CD4-positive, alpha-beta memory T cell (primary cell): ENCODE results near the gene DENND5B. TPM values are rescaled to one million over a fixed set of nuclear protein-coding genes. Genes with fewer than 3 reads are reported as not detected.
"Not testable (repeated sequence)": the region's sequence is repeated elsewhere in the genome, so short reads cannot be mapped to it uniquely, and the experiment has no call there.

Source experiments
- CTCF ChIA-PET: fragments of 350-600 bp; sonication (Branson Sonifier 250); formaldehyde crosslinking; loops from one replicate; lab custom pipeline; 2021; ENCODE audit warnings: inconsistent platforms; ENCODE audit not compliant: partially characterized antibody; lab: Charles Lee
- POLR2A ChIA-PET: fragments of 350-600 bp; sonication (Branson Sonifier 250); formaldehyde crosslinking; loops from one replicate; lab custom pipeline; 2021; ENCODE audit not compliant: partially characterized antibody; lab: Charles Lee
- DNase-seq, 5 donors: peaks; one replicate each; pipeline versions ENCODE4 v3.0.0 to v3.0.0-alpha.2; 2020 to 2022; ENCODE audit warnings: mixed read lengths in 1 of 5
- H3K27ac ChIP-seq: one replicate; pipeline ENCODE4 v1.7.0; 2013; ENCODE audit warnings: low read depth, low read length
- H3K27me3 ChIP-seq: 2 replicates; pipeline ENCODE4 v1.7.0; 2013; ENCODE audit warnings: mild to moderate bottlenecking, low read length, moderate library complexity; ENCODE audit not compliant: insufficient read depth
- H3K36me3 ChIP-seq: 2 replicates; pipeline ENCODE4 v1.7.0; 2013; ENCODE audit warnings: mild to moderate bottlenecking, low read length, moderate library complexity; ENCODE audit not compliant: insufficient read depth
- H3K4me1 ChIP-seq: 2 replicates; pipeline ENCODE4 v1.7.0; 2013; ENCODE audit warnings: mild to moderate bottlenecking, low read length, moderate library complexity; ENCODE audit not compliant: insufficient read depth
- H3K4me3 ChIP-seq, 2 donors: one replicate each; pipeline ENCODE4 v1.7.0; 2013; ENCODE audit warnings: low read length in 2 of 2, mild to moderate bottlenecking in 1 of 2
- H3K9me3 ChIP-seq, 2 donors: one replicate each; pipeline ENCODE4 v1.7.0; 2013; ENCODE audit warnings: low read length in 2 of 2, control low read depth in 1 of 2; ENCODE audit not compliant: control insufficient read depth in 1 of 2
- H3K27ac Mint-ChIP-seq, 7 donors: one replicate each; pipeline ENCODE4 v1.8.0; 2020 to 2021; ENCODE audit warnings: mixed read lengths in 7 of 7, mild to moderate bottlenecking in 6 of 7, inconsistent platforms in 3 of 7, moderate library complexity in 3 of 7
- H3K27me3 Mint-ChIP-seq, 2 donors: one replicate each; pipeline ENCODE4 v1.8.0; 2020 to 2021; ENCODE audit warnings: mixed read lengths in 2 of 2
- H3K36me3 Mint-ChIP-seq, 2 donors: one replicate each; pipeline ENCODE4 v1.8.0; 2020 to 2021; ENCODE audit warnings: mixed read lengths in 2 of 2, inconsistent platforms in 1 of 2, mild to moderate bottlenecking in 1 of 2
- H3K4me1 Mint-ChIP-seq, 4 donors: one replicate each; pipeline ENCODE4 v1.8.0; 2020 to 2021; ENCODE audit warnings: mixed read lengths in 4 of 4, mild to moderate bottlenecking in 1 of 4
- H3K4me3 Mint-ChIP-seq, 8 donors: one replicate each; pipeline ENCODE4 v1.8.0; 2020 to 2021; ENCODE audit warnings: mixed read lengths in 8 of 8, mild to moderate bottlenecking in 7 of 8, moderate library complexity in 6 of 8, inconsistent platforms in 3 of 8
- H3K9me3 Mint-ChIP-seq, 8 donors: one replicate each; pipeline ENCODE4 v1.8.0; 2020 to 2021; ENCODE audit warnings: mixed read lengths in 8 of 8, mild to moderate bottlenecking in 5 of 8, inconsistent platforms in 3 of 8, moderate library complexity in 1 of 8
- intact Hi-C: fragments of 100-400 bp; cut with micrococcal nuclease; formaldehyde crosslinking; loops from one replicate; pipeline ENCODE4 v1.15.1; 2023
- polyA plus RNA-seq, 2 donors: library from polyadenylated mRNA; unstranded; fragments of 300-500 nt; fragmentation: Illumina TruSeq; gene quantifications; one replicate each; pipeline ENCODE4 v1.2.3, GENCODE V29; 2021
- total RNA-seq, 2 experiments: library from RNA; stranded (reverse); gene quantifications; one replicate each; pipeline ENCODE4 v1.2.3, GENCODE V29; 2021

The DENND5B gene
- total and polyA plus RNA-seq, 4 experiments from 2014 or later: 0.60 TPM; not detected in 3

- H3K9me3 ChIP-seq: no peaks in the 10 kb centered on the region
- DNase-seq: no peak
- H3K36me3 ChIP-seq: no peaks in the 10 kb centered on the region
- POLR2A ChIA-PET: no interaction called here
- H3K4me1 ChIP-seq: no peaks in the 10 kb centered on the region
- no peak overlapping the region for H3K4me3 ChIP-seq
- Mint-ChIP-seq H3K36me3 (no peaks in the 10 kb centered on the region), H3K9me3 (peaks cover 0 to 15% (median 3%) of the 10 kb centered on the region in 8 donors), H3K27ac (no peak overlapping the region), H3K27me3 (peaks cover 3 to 5% of the 10 kb centered on the region in 2 donors), H3K4me1 (no peaks in the 10 kb centered on the region), H3K4me3 (no peak overlapping the region)
- no peaks in the 10 kb centered on the region for H3K27me3 ChIP-seq
- H3K27ac ChIP-seq: no peak overlapping the region
- intact Hi-C loops: no loop called here
- CTCF ChIA-PET: interaction anchor here (0.9 kb wide), 1 partner anchor 8 kb away, joined by 3 read pairs; no protein-coding TSS in a partner anchor
Measured at GRCh38 chr12:31507966-31508365, 83.0 kb downstream of the DENND5B start.

GRCh38 chr12:31506515-31507306, 84.2 kb downstream of the DENND5B start:
- no peaks in the 10 kb centered on the region for H3K27me3 ChIP-seq
- intact Hi-C loops: no loop called here
- Mint-ChIP-seq H3K4me3 (no peak overlapping the region), H3K4me1 (no peaks in the 10 kb centered on the region), H3K36me3 (no peaks in the 10 kb centered on the region), H3K9me3 (peaks cover 0 to 15% (median 3%) of the 10 kb centered on the region in 8 donors), H3K27me3 (peaks cover 3 to 5% of the 10 kb centered on the region in 2 donors), H3K27ac (no peak overlapping the region)
- no peak for DNase-seq
- H3K36me3 ChIP-seq: no peaks in the 10 kb centered on the region
- no peak overlapping the region for H3K27ac ChIP-seq
- H3K4me1 ChIP-seq: no peaks in the 10 kb centered on the region
- H3K4me3 ChIP-seq: no peak overlapping the region
- ChIA-PET CTCF (no interaction called here), POLR2A (no interaction called here)
- H3K9me3 ChIP-seq: no peaks in the 10 kb centered on the region

DNA sequence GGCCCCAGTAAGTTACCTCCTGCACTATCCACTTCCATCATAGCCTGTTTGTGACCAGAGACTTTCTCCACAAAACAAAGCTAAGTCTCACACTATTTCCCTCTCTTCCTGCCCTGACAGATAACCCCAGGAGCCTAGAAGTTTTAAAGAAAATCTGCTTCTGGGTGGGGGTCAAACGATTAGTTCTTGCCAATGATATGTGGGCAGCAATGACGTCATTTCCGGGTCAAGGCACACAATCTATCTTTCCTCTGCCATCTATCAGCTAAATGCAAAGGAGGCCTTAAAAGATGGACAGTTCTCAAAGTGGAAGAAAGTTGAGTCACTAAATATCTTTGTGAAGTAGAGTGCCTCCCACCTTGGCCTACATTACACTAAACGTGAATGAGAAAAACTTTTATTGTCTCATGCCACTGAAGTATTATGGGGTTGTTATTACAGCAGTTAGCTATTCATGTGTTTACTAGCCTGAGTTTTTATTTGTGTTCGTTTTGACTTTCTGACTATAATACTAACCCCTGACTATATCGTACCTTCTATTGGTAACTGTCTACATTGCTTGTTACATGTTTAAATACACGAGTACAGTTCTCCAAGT, 86.2 kb downstream of the DENND5B start:
- Mint-ChIP-seq H3K4me1 (no peaks in the 10 kb centered on the region), H3K4me3 (no peak overlapping the region), H3K27ac (no peak overlapping the region), H3K36me3 (no peaks in the 10 kb centered on the region), H3K9me3 (peaks cover 0 to 15% (median 4%) of the 10 kb centered on the region in 8 donors), H3K27me3 (peaks cover 3 to 5% of the 10 kb centered on the region in 2 donors)
- Histone ChIP-seq H3K4me1 (no peaks in the 10 kb centered on the region), H3K27me3 (no peaks in the 10 kb centered on the region), H3K4me3 (no peak overlapping the region), H3K36me3 (no peaks in the 10 kb centered on the region), H3K27ac (no peak overlapping the region), H3K9me3 (no peaks in the 10 kb centered on the region)
- DNase-seq: no peak
- ChIA-PET POLR2A (no interaction called here), CTCF (no interaction called here)
- intact Hi-C loops: no loop called here

DNA sequence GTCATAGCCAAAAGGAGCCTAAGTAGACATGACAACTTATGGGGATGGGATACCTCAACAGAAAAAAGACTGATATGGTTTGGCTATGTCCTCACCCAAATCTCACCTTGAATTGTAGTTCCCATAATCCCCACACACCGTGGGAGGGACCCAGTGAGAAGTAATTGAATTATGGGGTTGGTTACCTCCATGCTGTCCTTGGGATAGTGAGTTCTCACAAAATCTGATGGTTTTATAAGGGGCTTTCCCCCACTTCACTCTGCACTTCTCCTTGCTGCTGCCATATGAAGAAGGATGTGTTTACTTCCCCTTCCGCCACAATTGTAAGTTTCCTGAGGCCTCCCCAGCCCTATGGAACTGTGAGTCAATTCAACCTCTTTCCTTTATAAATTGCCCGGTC, 89.9 kb downstream of the DENND5B start:
- H3K4me3 Mint-ChIP-seq, H3K4me1 ChIP-seq, intact Hi-C loops, POLR2A ChIA-PET, CTCF ChIA-PET, H3K9me3 ChIP-seq, H3K4me3 ChIP-seq, H3K27me3 ChIP-seq, H3K36me3 ChIP-seq, H3K27ac Mint-ChIP-seq, H3K27me3 Mint-ChIP-seq, H3K4me1 Mint-ChIP-seq, DNase-seq, H3K27ac ChIP-seq, H3K36me3 Mint-ChIP-seq: not testable (repeated sequence)
- H3K9me3 Mint-ChIP-seq: peaks cover 0 to 15% (median 4%) of the 10 kb centered on the region in 8 donors

GRCh38 chr12:31499567-31499966, 91.4 kb downstream of the DENND5B start:
- no peaks in the 10 kb centered on the region for H3K4me1 Mint-ChIP-seq
- POLR2A ChIA-PET: no interaction called here
- CTCF ChIA-PET: interaction anchor here (1.1 kb wide), 1 partner anchor 9 kb away, joined by 3 read pairs; no protein-coding TSS in a partner anchor
- intact Hi-C loops: no loop called here
- no peak overlapping the region for H3K27ac Mint-ChIP-seq
- DNase-seq: no peak
- no peaks in the 10 kb centered on the region for H3K9me3 ChIP-seq
- no peaks in the 10 kb centered on the region for H3K36me3 ChIP-seq
- no peak overlapping the region for H3K4me3 Mint-ChIP-seq
- H3K4me1 ChIP-seq: no peaks in the 10 kb centered on the region
- no peaks in the 10 kb centered on the region for H3K27me3 ChIP-seq
- H3K27me3 Mint-ChIP-seq: peaks cover 9 to 12% of the 10 kb centered on the region in 2 donors
- H3K4me3 ChIP-seq: no peak overlapping the region
- peaks cover 0 to 4% (median 0%) of the 10 kb centered on the region in 8 donors for H3K9me3 Mint-ChIP-seq
- H3K36me3 Mint-ChIP-seq: no peaks in the 10 kb centered on the region
- no peak overlapping the region for H3K27ac ChIP-seq

- no peak overlapping the region for H3K4me3 ChIP-seq
- H3K27ac Mint-ChIP-seq: no peak overlapping the region
- H3K9me3 ChIP-seq: no peaks in the 10 kb centered on the region
- H3K4me1 ChIP-seq: no peaks in the 10 kb centered on the region
- no peak for DNase-seq
- no peak overlapping the region for H3K4me3 Mint-ChIP-seq
- no peaks in the 10 kb centered on the region for H3K4me1 Mint-ChIP-seq
- H3K27ac ChIP-seq: no peak overlapping the region
- ChIA-PET CTCF (no interaction called here), POLR2A (no interaction called here)
- H3K27me3 Mint-ChIP-seq: peaks cover 8 to 16% of the 10 kb centered on the region in 2 donors
- H3K27me3 ChIP-seq: no peaks in the 10 kb centered on the region
- no peaks in the 10 kb centered on the region for H3K36me3 ChIP-seq
- intact Hi-C loops: no loop called here
- H3K9me3 Mint-ChIP-seq: peaks cover 0 to 4% (median 0%) of the 10 kb centered on the region in 8 donors
- no peaks in the 10 kb centered on the region for H3K36me3 Mint-ChIP-seq
Measured at GRCh38 chr12:31498424-31498823, 92.5 kb downstream of the DENND5B start.

- Histone ChIP-seq H3K36me3 (no peaks in the 10 kb centered on the region), H3K9me3 (no peaks in the 10 kb centered on the region), H3K27me3 (no peaks in the 10 kb centered on the region), H3K27ac (no peak overlapping the region), H3K4me1 (no peaks in the 10 kb centered on the region), H3K4me3 (no peak overlapping the region)
- ChIA-PET CTCF (no interaction called here), POLR2A (no interaction called here)
- Mint-ChIP-seq H3K27me3 (peaks cover 12 to 16% of the 10 kb centered on the region in 2 donors), H3K27ac (no peak overlapping the region), H3K4me3 (no peak overlapping the region), H3K36me3 (no peaks in the 10 kb centered on the region), H3K9me3 (peaks cover 0 to 4% (median 0%) of the 10 kb centered on the region in 8 donors), H3K4me1 (no peaks in the 10 kb centered on the region)
- no peak for DNase-seq
- intact Hi-C loops: no loop called here
Measured at GRCh38 chr12:31496257-31496656, 94.7 kb downstream of the DENND5B start.
